HG03196 (cell line): ENCODE measurements around the gene PMEL.
"Not testable (repeated sequence)": the region's sequence is repeated elsewhere in the genome, so short reads cannot be mapped to it uniquely, and the experiment has no call there.

ENCODE experiments used
- ATAC-seq: cut with Tn5 transposase; IDR thresholded peaks from one replicate; pipeline ENCODE4 v1.9.1; 2021; ENCODE audit not compliant: unreplicated experiment

PMEL gene

DNA sequence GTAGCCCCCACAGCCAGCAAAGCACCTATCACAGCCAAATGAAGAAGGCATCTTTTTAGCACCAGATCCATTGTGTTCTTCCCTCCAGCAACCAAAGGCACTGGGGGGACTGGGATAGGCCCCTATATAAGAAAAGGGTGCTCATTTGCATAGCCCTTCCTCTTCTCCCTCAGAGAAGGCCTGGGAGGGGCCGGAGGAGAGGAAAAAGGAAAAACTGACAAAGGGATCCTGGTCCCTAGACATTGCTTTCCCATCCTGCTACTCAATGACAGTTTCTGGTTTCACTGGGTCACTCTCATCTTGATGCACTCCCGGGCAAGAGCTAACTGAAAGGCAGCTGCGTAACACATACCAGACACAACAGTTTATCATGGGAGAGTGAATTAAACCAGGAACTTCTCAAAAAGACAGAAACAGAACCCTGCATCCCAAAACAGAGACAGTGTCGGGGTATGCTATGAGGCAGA, at the start of gene PMEL:
Gene PMEL, minus strand, starts transcription at position 102 of the 467 bp plus-strand sequence. Its CDS starts 31 bp downstream, at position 71.
- ATAC-seq: no peak

GRCh38 chr12:56014205-56014604, 48.4 kb upstream of the PMEL start:
- ATAC-seq: no peak

- no peak for ATAC-seq
Observed at GRCh38 chr12:56013482-56013881, 47.6 kb upstream of the PMEL start.

- ATAC-seq: no peak
Observed at GRCh38 chr12:56011509-56012090, 45.8 kb upstream of the PMEL start.

- no peak for ATAC-seq
Observed at GRCh38 chr12:56010111-56010570, 44.3 kb upstream of the PMEL start.

DNA sequence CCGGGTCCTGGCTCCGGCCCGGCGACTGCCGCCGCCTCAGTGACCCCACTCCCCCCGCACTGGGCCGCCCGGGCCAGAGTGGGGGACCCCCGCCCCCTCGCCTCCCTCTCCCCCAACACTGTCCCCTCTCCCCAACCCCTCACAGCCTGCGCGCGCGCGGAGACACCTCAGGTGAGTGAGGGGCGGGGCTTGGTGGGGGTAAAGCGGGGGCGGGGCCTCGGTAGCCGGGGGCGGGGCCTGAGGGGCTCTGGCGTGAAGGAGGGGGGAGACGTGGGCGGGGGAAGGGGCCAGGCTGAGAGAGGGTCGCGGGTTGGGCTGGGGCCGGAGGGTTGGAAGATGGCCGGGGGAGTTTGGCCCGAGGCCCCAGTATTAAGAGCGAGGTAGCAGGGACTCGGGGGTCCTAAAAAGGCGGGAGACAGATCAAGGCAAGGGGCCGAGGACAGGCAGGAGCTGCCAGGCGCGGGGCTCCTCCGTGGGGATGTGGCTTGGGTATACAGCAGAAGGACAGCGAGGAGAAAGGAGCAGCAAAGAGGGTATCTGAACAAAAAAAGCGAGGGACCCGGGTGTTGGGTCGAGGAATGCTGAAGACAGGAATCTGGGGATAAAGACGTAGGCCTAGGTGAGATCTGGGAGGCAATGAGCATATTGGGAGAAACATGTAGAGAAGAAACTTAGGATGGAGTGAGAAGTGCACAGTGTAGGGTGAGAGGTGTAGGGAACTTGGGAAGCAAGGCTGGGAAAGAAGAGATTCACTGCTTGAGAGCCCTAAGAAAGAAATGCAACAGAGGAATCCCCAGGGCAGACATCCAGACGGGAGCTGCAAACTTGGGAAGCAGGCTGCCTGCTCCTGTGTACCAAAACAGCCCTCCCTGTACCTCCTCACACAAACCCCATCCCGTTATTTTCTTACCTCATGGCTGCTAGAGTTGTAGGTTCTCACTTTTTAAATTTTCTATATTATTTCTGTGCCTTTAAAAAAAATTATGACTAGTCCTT, 42.0 kb upstream of the PMEL start:
- ATAC-seq: peak; percentile 24

DNA sequence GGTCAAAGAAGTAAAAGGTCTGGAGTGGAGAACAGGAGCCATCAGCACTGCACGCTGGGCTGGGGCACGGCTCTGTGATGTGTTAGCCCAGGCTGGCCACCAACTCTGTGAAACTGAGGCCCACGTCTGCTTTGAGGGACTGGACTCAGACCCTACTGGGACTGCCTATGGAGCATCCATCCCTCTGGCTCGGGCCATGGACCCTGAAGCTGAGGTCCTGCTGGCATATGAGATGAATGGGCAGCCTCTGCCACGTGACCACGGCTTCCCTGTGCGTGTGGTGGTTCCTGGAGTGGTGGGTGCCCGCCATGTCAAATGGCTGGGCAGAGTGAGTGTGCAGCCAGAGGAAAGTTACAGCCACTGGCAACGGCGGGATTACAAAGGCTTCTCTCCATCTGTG, 38.4 kb upstream of the PMEL start:
- ATAC-seq: no peak

- not testable (repeated sequence) for ATAC-seq
Observed at GRCh38 chr12:56003376-56003775, 37.5 kb upstream of the PMEL start.

GRCh38 chr12:56001487-56002100, 35.8 kb upstream of the PMEL start:
- no peak for ATAC-seq

DNA sequence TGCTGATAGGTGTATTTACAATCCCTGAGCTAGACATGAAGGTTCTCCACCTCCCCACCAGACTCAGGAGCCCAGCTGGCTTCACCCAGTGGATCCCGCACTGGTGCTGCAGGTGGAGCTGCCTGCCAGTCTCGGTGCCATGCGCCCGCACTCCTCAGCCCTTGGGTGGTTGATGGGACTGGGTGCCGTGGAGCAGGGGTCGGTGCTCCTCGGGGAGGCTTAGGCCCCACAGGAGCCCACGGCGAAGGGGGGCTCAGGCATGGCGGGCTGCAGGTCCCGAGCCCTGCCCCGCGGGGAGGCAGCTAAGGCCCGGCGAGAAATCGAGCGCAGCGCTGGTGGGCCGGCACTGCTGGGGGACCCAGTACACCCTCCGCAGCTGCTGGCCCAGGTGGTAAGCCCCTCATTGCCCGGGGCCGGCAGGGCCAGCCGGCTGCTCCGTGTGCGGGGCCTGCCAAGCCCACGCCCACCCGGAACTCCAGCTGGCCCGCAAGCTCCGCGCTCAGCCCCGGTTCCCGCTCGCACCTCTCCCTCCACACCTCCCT, 34.2 kb upstream of the PMEL start:
- ATAC-seq: not testable (repeated sequence)

GRCh38 chr12:55999522-55999921, 33.7 kb upstream of the PMEL start:
- not testable (repeated sequence) for ATAC-seq

DNA sequence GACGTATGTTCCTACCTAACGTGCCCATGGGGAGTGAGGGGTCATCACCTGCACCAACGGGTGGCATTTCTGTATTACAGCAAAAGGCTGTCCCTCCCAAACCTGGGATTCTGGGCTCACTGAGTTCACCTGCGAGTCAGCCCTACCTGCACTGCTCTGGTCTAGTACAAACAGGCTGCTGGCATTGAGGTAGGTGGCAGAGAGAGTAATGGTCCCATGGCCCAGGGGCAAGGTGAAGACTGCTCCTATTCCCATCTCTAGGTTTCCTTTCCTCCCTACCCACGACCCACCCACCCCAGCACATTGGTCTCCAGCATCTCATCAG, 31.7 kb upstream of the PMEL start:
- no peak for ATAC-seq

DNA sequence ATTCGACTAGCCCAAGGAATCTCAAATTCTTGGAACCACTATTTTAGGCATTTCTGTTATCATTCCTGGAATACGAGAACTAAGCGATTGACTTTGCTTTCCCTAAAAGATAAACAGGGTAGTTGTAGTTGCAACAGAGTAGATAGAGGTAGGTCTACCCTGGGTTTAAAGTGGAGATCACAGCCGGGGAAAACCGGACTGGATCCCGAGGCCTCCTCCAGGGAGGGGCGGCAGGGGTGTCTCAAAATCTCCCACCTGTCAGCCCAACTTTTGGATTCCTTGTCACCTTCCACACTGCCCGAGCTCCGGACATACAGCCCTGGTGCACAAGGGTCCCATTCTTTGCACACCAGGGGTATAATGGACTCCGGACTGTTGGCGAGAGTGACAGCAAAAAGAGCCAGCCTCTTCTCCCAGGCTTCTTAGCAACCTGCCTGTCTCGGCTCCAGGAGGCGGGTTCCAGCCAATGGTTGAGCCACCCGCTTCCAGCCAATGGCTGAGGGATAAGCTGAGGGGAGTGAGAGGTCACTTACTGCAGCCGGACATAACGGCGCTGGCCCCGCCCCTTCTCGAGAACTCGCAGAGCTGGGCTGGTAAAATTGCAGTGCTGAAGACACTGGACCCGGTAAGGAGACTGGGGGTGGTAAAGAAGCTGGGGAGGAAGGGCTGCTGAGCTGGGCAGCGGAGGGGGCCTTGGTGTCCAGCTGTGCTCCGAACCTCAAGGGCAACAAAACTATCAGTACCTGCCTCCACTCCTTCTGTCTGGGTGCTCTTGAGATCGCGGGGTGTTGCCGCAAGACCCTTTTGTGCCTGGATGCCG, 31.1 kb upstream of the PMEL start, which contains the start of gene SUOX:
Gene SUOX, plus strand, starts transcription at position 562 of the 820 bp plus-strand sequence. CDS start 4,946 bp downstream, outside the sequence.
- ATAC-seq: peak; percentile 99

DNA sequence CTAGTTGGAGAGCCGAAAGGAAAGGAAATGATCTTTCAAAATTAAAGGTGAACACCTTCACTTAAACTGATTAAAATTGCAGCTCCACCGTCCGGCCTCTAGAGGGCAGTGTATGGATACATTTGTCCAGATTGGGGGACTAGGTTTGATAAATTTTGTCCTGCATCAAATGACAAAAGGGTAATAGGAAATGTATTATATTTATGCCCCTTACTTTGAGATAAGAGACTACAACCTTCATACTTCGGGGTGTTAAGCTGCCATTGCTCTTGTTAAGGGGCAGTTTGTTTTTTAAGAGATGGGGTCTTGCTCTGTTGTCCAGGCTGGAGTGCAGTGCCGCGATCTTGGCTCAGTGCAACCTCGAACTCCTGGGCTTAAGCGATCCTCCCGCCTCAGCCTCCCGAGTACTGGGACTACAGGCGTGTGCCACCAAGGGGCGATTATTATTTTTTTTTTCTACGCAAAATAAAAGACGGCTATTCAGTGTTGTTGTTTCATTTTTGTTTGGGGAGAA, 30.4 kb upstream of the PMEL start:
- ATAC-seq: no peak

DNA sequence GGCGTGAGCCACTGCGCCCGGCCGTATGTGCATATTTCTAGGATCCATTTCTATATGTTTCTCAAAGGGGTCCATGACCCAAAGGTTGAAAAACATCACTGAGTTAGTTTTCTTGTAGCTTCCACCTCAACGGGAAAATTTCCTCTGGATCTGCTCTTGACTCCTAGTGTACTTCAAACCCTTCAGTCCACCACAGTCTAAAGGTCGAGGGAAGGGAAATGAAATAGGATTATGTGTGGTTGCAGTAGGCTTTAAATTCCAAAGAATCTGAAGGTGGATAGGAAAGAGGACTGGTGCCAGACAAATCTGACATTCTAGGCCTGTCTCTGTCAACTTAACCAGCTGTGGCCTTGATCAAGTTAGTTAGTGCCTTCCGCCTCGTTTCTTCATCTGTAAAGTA, 29.5 kb upstream of the PMEL start:
- ATAC-seq: no peak

DNA sequence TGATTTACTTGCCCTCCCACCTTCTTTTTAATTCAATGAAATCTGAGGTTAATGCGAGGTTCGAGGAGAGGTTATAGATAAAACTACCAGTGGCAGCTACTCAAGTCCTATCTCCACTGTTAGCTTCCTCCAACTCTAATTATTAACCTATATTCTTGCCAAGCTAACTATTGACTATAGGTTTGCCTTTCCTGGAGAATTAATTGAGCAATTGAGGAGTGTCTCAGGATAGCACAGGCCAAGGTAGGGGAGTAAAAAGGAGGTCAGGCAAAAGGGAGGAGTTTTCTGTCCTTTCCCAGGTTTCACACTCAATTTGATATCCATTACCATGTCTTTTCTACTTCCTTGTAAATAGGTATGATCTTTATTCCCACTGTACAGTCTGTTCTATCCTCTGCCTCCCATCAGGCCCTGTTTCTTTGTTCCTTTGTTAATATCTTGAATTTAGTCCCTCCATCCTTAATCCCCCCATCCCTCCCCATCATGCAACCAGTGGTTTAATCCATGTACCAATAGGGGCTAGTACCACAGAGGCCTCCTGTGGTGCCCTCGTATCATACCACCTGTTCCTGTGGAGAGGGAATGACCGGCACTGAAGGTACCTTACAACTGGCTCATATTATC, 27.5 kb upstream of the PMEL start:
- no peak for ATAC-seq

DNA sequence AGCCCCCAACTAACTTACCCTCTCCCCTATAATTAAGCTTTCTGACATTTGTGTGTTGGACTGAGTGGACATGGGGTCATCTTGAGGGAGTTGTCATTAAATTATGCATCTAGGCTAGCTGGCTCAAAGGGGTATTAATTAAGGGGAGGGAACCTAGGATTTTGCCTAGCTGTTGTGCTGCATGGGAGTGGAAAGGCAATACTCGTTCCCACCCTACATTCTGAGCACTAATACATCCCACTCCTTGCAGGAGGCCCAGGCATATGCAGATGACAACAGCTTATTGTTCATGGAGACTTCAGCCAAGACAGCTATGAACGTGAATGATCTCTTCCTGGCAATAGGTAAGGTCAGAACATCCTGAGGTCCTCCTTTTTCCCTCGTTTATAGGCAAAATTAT, 25.3 kb upstream of the PMEL start:
- ATAC-seq: no peak

DNA sequence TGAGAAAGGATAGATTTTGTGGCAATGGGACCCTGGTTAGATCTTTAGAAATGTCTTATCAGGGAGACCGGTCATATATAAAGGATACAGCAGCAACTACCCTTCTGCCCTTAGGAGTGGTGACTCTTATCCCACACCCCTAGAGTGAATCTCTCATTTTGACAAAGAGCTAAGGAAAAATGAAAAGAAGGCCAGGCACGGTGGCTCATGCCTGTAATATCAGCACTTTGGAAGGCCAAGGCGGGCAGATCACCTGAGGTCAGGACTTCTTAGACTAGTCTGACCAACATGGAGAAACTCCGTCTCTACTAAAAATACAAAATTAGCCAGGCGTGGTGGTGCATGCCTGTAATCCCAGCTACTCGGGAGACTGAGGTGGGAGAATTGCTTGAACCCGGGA, 20.1 kb upstream of the PMEL start:
- not testable (repeated sequence) for ATAC-seq

DNA sequence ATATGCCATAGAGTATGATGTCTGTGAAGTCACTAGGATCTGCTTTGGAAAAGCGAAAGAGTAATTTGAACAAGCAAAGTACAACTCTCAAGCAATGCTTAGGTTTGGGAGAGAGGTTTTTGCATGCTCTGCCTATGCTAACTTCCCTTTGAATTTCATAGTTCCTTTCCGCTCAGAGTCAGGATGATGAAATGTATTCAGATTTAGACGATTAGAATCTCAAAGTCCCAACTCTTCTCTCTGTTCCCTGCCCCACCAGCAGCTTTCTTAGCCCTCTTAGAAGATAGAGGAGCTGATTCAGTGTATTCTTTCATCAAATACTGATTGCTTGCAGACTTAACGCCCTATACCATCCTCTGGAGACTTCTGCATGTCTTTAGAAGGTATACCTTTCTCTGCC, 19.5 kb upstream of the PMEL start:
- no peak for ATAC-seq

- ATAC-seq: no peak
Observed at GRCh38 chr12:55984861-55985260, 19.0 kb upstream of the PMEL start.
